NAMALWA (cell line): ENCODE results near the gene DPEP2.
"Not testable (repeated sequence)": the region's sequence is repeated elsewhere in the genome, so short reads cannot be mapped to it uniquely, and the experiment has no call there.

ENCODE experiments used
- DNase-seq: peaks from one replicate; pipeline ENCODE4 v3.0.0-alpha.2; 2015; ENCODE audit warnings: low spot score

Gene DPEP2

DNA sequence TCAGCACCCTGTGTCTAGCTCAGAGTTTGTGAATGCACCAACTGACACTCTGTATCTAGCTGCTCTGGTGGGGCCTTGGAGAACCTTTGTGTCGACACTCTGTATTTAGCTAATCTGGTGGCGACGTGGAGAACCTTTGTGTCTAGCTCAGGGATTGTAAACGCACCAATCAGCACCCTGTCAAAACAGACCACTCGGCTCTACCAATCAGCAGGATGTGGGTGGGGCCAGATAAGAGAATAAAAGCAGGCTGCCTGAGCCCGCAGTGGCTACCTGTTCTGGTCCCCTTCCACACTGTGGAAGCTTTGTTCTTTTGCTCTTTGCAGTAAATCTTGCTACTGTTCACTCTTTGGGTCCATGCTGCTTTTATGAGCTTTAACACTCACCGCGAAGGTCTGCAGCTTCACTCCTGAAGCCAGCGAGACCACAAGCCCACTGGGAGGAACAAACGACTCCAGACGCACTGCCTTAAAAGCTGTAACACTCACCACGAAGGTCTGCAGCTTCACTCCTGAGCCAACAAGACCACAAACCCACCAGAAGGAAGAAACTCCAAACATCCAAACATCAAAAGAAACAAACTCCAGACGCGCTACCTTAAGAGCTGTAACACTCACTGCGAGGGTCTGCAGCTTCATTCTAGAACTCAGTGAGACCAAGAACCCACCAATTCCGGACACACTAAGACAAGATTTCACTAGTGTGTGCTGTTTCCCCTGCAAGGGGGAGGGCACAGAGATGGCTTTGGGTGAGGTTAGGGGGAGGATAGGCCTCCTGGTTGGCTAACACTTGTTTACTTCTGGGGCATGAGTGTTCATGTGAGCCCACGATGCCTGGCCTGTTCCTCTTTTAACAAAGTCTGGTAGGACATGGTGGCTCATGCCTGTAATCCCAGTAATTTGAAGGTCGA is at the start of gene DPEP2:
Gene DPEP2 (minus strand): TSS at position 706 of the 910 bp plus-strand sequence. CDS start 6,272 bp downstream, outside the sequence.
- not testable (repeated sequence) for DNase-seq

GRCh38 chr16:68047987-68048386 is 48.7 kb upstream of the DPEP2 start:
- DNase-seq = no peak

- DNase-seq = no peak
These were observed 46.8 kb upstream of the DPEP2 start for GRCh38 chr16:68046106-68046505.

- no peak for DNase-seq
These were observed 42.5 kb upstream of the DPEP2 start for GRCh38 chr16:68041783-68042182.

DNA sequence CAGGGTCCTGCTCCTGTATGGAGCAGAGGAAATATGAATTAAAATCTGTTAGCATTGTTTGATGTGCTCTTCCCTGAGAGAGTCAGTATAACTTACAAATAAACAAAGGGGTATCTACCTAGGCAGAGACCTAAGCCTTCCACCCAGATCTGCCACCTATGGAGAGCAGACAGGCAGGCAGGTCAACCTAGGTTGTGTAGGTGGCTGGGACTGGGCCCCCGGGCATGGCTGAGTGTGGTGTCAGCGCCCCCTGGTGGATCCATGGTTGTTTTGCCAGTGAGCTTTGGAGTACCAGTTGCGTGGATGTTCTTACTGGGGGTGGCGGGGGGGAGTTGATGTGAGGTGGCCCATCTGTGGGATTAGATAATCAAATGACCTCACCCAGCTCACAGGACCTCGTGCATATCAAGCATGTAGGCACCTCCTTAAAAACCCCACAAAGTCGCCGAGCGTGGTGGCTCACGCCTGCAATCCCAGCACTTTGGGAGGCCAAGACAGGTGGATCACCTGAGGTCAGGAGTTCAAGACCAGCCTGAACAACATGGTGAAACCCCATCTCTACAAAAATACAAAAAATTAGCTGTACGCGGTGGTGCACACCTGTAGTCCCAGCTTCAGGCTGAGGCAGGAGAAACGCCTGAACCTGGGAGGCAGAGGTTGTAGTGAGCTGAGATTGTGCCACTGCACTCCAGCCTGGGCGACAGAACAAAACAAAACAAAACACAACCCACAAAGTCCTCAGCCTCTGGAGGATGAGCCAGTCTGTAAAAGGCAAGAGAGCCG is 41.4 kb upstream of the DPEP2 start:
- DNase-seq = peak; percentile 89

DNA sequence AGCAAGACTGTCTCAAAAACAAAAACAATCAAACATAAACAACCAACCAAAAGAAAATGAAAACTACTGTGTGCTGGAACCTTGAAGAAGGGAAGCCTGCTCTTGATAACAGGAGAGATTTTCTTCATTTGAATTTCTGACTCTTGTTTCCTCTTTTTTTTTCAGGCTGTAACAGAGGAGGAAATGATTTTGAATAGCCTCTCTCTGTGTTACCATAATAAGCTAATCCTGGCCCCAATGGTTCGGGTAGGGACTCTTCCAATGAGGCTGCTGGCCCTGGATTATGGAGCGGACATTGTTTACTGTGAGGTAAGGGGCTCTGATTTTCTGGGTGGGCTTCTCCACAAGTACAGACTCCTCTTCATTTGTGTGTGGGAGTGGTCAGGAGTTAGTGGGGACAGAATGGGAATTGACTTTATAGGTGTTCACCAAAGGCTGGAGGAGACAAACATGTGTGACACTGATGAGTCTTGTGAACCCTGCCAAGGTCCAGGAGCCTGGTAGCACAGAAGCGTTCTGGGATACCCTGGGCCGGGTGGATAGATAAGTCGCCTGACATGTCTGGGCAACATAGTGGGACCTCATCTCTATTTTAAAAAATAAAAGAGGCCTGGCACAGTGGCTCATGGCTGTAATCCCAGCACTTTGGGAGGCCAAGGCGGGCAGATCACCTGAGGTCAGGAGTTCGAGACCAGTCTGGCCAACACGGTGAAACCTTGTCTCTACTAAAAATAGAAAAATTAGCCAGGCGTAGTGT is 38.7 kb upstream of the DPEP2 start:
- DNase-seq = peak; percentile 60

GRCh38 chr16:68035227-68035626 is 35.9 kb upstream of the DPEP2 start:
- DNase-seq = no peak

DNA sequence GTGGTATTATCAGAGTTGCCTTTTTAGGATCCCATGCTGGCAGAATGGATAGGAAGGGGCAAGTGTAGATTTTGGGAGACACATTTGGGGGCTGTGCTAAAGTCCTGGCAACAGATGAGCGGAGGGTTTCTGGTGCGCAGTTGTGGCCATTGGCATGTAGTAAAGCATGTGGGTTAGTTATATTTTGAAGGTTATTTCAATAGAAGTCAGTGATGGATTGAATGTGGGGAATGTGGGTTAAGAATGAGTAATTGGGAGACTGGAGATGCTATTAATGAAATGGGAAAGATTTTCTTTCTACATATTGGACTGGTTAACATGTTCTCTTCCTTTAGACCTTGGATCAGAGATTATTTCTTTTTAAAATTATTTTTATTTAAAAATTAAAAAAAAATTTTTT is 33.8 kb upstream of the DPEP2 start:
- DNase-seq = no peak

DNA sequence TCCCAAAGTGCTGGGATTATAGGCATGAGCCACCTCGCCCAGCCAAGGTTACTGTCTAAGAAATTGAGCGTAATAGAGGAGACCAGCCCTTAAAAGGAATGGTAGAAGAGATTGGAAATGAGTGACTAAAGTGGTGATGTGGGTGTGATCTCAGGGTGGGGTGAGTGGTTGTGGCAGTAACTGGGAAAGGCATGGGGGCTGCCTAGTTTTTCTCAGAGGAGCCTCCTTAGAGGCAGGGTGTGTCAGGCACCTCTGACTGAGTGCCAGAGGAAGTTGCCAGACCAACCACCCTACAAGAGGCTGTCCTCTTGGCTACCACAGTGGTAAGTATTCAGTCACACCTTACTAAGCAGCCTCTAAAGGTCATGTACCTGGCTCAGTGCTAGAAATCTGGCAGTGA is 32.7 kb upstream of the DPEP2 start:
- no peak for DNase-seq

- not testable (repeated sequence) for DNase-seq
These were observed 30.8 kb upstream of the DPEP2 start for GRCh38 chr16:68030108-68030507.

GRCh38 chr16:68028996-68029395 is 29.7 kb upstream of the DPEP2 start:
- DNase-seq = no peak

DNA sequence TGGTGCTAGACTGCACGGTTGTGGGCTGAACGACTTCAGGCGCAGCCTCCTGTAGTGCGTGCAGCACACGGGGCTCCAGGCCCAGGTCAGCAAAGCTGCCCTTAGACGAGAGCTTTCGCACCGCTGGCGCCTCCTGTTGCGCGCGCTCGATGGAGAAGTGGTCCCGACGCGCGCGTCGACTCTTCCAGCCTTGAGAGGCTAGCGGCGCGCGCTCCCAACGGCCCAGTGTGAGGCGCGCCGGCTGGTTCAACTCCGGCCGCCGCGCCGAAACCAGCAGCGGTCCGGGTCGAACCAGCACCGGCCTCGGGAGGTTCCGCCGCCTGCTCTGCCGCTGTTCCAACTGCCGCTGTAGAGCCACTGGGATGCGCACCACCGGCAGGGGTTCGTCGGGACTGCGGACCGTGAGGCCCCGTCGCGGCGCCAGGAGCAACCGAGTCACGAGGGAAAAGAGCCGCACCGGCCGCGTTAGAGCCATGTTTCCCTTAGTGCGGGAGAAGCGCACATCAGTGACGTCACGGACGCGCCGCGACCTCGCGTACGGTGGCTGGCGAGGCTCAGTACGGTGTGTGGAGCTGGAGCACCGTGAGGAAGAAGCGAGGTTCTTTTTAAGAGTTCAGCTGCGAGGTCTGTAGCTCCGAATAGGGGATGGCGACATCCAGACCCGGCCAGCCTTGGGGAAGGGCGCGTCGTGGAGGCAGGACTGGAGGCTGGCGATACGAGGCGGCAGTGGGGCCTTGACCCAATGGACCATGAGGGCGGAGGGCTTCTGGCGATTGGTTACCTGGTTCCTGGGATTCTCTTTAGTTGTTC is 23.6 kb upstream of the DPEP2 start, which contains the start of the genes DDX28 and DUS2:
Gene DDX28 (minus strand): TSS at position 505 of the 810 bp plus-strand sequence. CDS start 30 bp downstream, at position 475.
Gene DUS2 (plus strand): TSS at position 557 of the 810 bp plus-strand sequence. CDS start 14,740 bp downstream, outside the sequence.
- DNase-seq = peak; percentile 94

DNA sequence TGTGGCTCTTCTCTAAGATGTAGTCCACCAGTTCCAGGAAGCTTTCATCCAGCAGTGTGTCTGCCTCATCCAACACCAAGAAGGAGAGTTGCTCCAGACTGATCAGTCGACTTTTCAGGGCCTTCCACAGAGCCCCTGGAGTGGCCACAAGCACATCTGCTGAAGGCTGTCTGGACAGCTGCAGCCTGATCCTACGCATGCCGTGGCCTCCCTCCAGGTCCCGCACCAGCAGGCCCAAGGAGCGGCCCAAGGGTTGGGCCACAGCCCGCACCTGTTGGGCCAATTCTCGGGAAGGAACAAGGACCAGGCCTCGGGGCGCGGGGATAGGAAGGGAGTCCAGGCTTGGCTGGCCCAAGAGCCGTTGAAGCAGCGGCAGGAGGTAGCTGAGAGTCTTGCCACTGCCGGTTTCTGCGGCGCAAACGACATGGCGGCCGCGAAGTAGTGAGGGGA is 23.0 kb upstream of the DPEP2 start:
- no peak for DNase-seq

DNA sequence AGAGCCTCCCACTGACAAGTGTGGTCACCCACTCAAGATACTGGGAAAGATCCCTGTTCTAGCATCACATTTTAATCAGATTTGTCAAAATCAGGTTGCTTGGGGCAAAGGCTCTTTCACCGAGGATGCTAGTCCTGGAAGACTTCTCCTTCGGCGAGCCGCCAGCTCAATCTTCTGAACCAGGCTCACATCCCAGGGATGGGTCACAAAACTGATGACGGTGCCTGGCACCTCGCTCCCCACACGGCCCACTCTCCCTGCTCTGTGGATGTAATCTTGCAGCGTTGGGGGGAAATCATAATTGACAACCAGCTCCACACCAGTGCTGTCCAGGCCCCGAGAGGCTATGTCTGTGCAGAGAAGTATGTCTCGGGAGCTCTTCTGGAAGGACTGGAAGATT is 22.2 kb upstream of the DPEP2 start:
- no peak for DNase-seq

- DNase-seq = no peak
These were observed 19.9 kb upstream of the DPEP2 start for GRCh38 chr16:68019167-68019680.

GRCh38 chr16:68015681-68016080 is 16.4 kb upstream of the DPEP2 start, which contains the start of gene DPEP2NB:
Gene DPEP2NB (minus strand): TSS chr16:68015911. CDS start chr16:68015770, 141 bp downstream.
- DNase-seq = no peak

GRCh38 chr16:68013440-68013839 is 14.2 kb upstream of the DPEP2 start:
- DNase-seq = no peak

DNA sequence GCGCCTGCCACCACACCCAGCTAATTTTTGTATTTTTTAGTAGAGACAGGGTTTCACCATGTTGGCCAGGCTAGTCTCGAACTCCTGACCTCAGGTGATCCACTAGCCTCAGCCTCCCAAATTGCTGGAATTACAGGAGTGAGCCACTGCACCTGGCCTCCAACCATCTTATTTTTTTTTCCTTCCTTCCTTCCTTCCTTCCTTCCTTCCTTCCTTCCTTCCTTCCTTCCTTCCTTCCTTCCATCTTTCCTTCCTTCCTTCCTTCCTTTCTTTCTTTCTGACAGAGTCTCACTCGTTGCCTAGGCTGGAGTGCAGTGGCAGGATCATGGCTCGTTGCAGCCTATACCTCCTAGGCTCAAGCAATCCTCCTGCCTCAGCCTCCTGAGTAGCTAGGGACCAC is 10.6 kb upstream of the DPEP2 start:
- not testable (repeated sequence) for DNase-seq

DNA sequence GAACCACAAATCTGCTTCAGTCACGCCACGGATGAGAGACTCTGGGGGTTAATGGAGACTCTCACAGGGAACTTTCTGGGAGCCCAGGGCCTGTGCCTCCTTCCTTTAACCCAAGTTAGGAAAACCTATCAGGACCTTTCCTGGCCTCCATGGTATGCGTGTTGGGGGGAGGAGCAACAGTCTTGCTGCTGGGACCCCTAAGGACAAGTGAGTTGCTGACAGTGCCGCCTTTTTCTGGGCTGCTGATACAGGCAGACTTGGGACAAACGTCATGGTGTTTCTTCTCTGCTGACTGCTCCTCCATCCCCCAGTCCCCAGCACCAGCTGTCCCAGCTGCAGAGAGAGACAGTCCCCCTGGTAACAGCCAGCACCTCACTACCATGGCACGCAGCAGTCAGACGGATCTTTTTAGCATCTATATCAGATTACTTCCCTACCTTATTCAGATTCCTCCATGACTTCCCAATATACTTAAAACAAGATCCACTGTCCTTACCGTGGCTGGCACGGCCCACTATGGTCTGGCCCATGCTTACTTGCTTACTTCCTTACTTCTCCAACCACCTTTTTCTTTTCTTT is 10.0 kb upstream of the DPEP2 start:
- no peak for DNase-seq

DNA sequence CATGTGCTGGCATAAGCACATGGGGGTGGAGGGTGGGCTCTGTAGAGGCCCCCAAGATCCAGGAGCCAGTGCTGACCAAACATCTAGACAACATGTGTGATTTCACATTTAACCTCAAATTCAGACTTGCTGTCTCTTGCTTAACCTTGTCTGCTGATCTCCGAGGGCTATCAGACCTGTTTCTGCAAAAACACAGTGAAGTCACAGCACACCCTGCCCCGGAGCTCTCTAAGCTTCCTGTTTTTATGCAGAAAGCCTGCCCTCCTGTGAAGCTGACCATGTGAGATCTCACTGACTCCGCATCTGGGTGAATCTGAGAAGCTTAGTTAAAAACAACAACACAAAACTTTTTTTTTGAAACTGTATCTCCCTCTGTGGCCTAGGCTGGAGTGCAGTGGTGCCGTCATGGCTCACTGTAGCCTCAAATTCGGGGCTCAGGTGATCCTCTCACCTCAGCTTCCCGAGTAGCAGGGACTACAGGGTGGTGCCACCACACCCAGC is 6.6 kb upstream of the DPEP2 start:
- DNase-seq = peak; percentile 76
